ENCODE measurements around the gene PSMD8. TPM values are rescaled to one million over a fixed set of nuclear protein-coding genes. Genes with fewer than 3 reads are reported as not detected.

The PSMD8 gene
- total RNA-seq, 2 experiments from 2014 or later: 169 to 238 TPM

- H3K36me3 ChIP-seq (ENCODE audit: insufficient read depth, low read length): no peaks in the 10 kb centered on the region
- ChIA-PET CTCF (ENCODE audit: unreplicated experiment) (no interaction called here), POLR2A (interaction anchor here (0.7 kb wide), 1 partner anchor 691 kb away, joined by 6 read pairs; no protein-coding TSS in a partner anchor)
- DNase-seq (ENCODE audit: low spot score): no peak
- no peaks in the 10 kb centered on the region for H3K9me3 ChIP-seq (ENCODE audit: low read length)
- no peaks in the 10 kb centered on the region for H4K20me1 ChIP-seq (ENCODE audit: insufficient read depth, low read length)
- H3K9me2 ChIP-seq (ENCODE audit: insufficient read depth, low read length): no peaks in the 10 kb centered on the region
- no peaks in the 10 kb centered on the region for H3K79me2 ChIP-seq (ENCODE audit: insufficient read depth, low read depth, low read length)
- no peak overlapping the region for H3K4me2 ChIP-seq (ENCODE audit: low read length)
- no TSS peak for BruUV-seq (replicated peaks)
- TF ChIP-seq, protein P1, sequence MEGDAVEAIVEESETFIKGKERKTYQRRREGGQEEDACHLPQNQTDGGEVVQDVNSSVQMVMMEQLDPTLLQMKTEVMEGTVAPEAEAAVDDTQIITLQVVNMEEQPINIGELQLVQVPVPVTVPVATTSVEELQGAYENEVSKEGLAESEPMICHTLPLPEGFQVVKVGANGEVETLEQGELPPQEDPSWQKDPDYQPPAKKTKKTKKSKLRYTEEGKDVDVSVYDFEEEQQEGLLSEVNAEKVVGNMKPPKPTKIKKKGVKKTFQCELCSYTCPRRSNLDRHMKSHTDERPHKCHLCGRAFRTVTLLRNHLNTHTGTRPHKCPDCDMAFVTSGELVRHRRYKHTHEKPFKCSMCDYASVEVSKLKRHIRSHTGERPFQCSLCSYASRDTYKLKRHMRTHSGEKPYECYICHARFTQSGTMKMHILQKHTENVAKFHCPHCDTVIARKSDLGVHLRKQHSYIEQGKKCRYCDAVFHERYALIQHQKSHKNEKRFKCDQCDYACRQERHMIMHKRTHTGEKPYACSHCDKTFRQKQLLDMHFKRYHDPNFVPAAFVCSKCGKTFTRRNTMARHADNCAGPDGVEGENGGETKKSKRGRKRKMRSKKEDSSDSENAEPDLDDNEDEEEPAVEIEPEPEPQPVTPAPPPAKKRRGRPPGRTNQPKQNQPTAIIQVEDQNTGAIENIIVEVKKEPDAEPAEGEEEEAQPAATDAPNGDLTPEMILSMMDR (conservative IDR thresholded peaks at IDR 0.05; ENCODE audit: low read length): no peak
- TF ChIP-seq EZH2phosphoT487 (IDR thresholded peaks at IDR 0.05; ENCODE audit: borderline replicate concordance, low read depth, low read length): no peak
- no peak overlapping the region for H2AFZ ChIP-seq (ENCODE audit: low read length)
- H3K4me3 ChIP-seq (ENCODE audit: low read depth, low read length, poor library complexity, severe bottlenecking): no peak overlapping the region
- intact Hi-C loops (cut with micrococcal nuclease; ENCODE audit: unreplicated experiment): no loop called here
- H3K4me1 ChIP-seq (ENCODE audit: insufficient read depth, low read length, poor library complexity, severe bottlenecking): no peaks in the 10 kb centered on the region
- H3K27ac ChIP-seq (ENCODE audit: low read depth, low read length, poor library complexity, severe bottlenecking): no peak overlapping the region
These were observed 21.8 kb upstream of the PSMD8 start for GRCh38 chr19:38352611-38353010.

- Histone ChIP-seq H3K4me1 (ENCODE audit: insufficient read depth, low read length, poor library complexity, severe bottlenecking) (no peaks in the 10 kb centered on the region), H3K9me3 (ENCODE audit: low read length) (no peaks in the 10 kb centered on the region), H3K4me2 (ENCODE audit: low read length) (no peak overlapping the region), H4K20me1 (ENCODE audit: insufficient read depth, low read length) (no peaks in the 10 kb centered on the region), H3K4me3 (ENCODE audit: low read depth, low read length, poor library complexity, severe bottlenecking) (no peak overlapping the region), H3K36me3 (ENCODE audit: insufficient read depth, low read length) (no peaks in the 10 kb centered on the region), H2AFZ (ENCODE audit: low read length) (no peak overlapping the region), H3K79me2 (ENCODE audit: insufficient read depth, low read depth, low read length) (no peaks in the 10 kb centered on the region), H3K9me2 (ENCODE audit: insufficient read depth, low read length) (no peaks in the 10 kb centered on the region), H3K27ac (ENCODE audit: low read depth, low read length, poor library complexity, severe bottlenecking) (no peak overlapping the region)
- ChIA-PET CTCF (ENCODE audit: unreplicated experiment) (no interaction called here), POLR2A (no interaction called here)
- no peak for TF ChIP-seq EZH2phosphoT487 (IDR thresholded peaks at IDR 0.05; ENCODE audit: borderline replicate concordance, low read depth, low read length)
- TF ChIP-seq, protein P1 (conservative IDR thresholded peaks at IDR 0.05; ENCODE audit: low read length): no peak
- DNase-seq (ENCODE audit: low spot score): no peak
- no TSS peak for BruUV-seq (replicated peaks)
- intact Hi-C loops (cut with micrococcal nuclease; ENCODE audit: unreplicated experiment): no loop called here
These were observed 18.3 kb upstream of the PSMD8 start for GRCh38 chr19:38355728-38356725.

GRCh38 chr19:38358071-38358470, 16.3 kb upstream of the PSMD8 start:
- no peak for TF ChIP-seq EZH2phosphoT487 (IDR thresholded peaks at IDR 0.05; ENCODE audit: borderline replicate concordance, low read depth, low read length)
- TF ChIP-seq, protein P1 (conservative IDR thresholded peaks at IDR 0.05; ENCODE audit: low read length): no peak
- intact Hi-C loops (cut with micrococcal nuclease; ENCODE audit: unreplicated experiment): no loop called here
- H4K20me1 ChIP-seq (ENCODE audit: insufficient read depth, low read length): no peaks in the 10 kb centered on the region
- no peak overlapping the region for H3K4me3 ChIP-seq (ENCODE audit: low read depth, low read length, poor library complexity, severe bottlenecking)
- CTCF ChIA-PET (ENCODE audit: unreplicated experiment): no interaction called here
- H3K4me1 ChIP-seq (ENCODE audit: insufficient read depth, low read length, poor library complexity, severe bottlenecking): peaks cover 9% of the 10 kb centered on the region
- H3K4me2 ChIP-seq (ENCODE audit: low read length): no peak overlapping the region
- H2AFZ ChIP-seq (ENCODE audit: low read length): no peak overlapping the region
- no peaks in the 10 kb centered on the region for H3K9me2 ChIP-seq (ENCODE audit: insufficient read depth, low read length)
- H3K9me3 ChIP-seq (ENCODE audit: low read length): no peaks in the 10 kb centered on the region
- DNase-seq (ENCODE audit: low spot score): no peak
- POLR2A ChIA-PET: interaction anchor here (1.6 kb wide), 1 partner anchor 16 kb away, joined by 9 read pairs; the partner anchor contains the start of gene PSMD8
- H3K36me3 ChIP-seq (ENCODE audit: insufficient read depth, low read length): no peaks in the 10 kb centered on the region
- no peak overlapping the region for H3K27ac ChIP-seq (ENCODE audit: low read depth, low read length, poor library complexity, severe bottlenecking)
- H3K79me2 ChIP-seq (ENCODE audit: insufficient read depth, low read depth, low read length): no peaks in the 10 kb centered on the region
- no TSS peak for BruUV-seq (replicated peaks)
